Mesenchymal stem cell (in vitro differentiated cells and primary cell): ENCODE data around the gene SLC9A9.
A peak's percentile ranks its signal among the peaks of the same experiment; 100 is the strongest.

Source experiments
- DNase-seq: peaks from one replicate; pipeline ENCODE4 v3.0.0-alpha.2; 2013
- H2AFZ ChIP-seq: one replicate; pipeline ENCODE4 v1.6.1; 2013; ENCODE audit warnings: low read depth, mild to moderate bottlenecking, control low read depth, inconsistent platforms, low read length, moderate library complexity
- H2AK5ac ChIP-seq: 2 replicates; pipeline ENCODE4 v1.6.1; 2013; ENCODE audit warnings: low read length, moderate library complexity, mild to moderate bottlenecking, inconsistent platforms; ENCODE audit not compliant: severe bottlenecking
- H2BK120ac ChIP-seq: one replicate; pipeline ENCODE4 v1.6.1; 2013; ENCODE audit warnings: low read depth, mild to moderate bottlenecking, inconsistent platforms, low read length, moderate library complexity
- H2BK12ac ChIP-seq, 2 experiments: one replicate each; pipeline ENCODE4 v1.6.1; 2013; ENCODE audit warnings: inconsistent platforms in 2 of 2, low read length in 2 of 2, mild to moderate bottlenecking in 2 of 2, moderate library complexity in 2 of 2, control low read depth in 1 of 2
- H2BK15ac ChIP-seq: one replicate; pipeline ENCODE4 v1.6.1; 2013; ENCODE audit warnings: mild to moderate bottlenecking, low read depth, inconsistent platforms; ENCODE audit not compliant: poor library complexity, severe bottlenecking
- H2BK5ac ChIP-seq: 2 replicates; pipeline ENCODE4 v1.6.1; 2013; ENCODE audit warnings: low read depth, mild to moderate bottlenecking, low read length, control low read depth, inconsistent platforms; ENCODE audit not compliant: poor library complexity, severe bottlenecking
- H3K14ac ChIP-seq, 2 experiments: one replicate each; pipeline ENCODE4 v1.6.1; 2013; ENCODE audit warnings: inconsistent platforms in 2 of 2, low read length in 2 of 2, control low read depth in 1 of 2, mild to moderate bottlenecking in 1 of 2, moderate library complexity in 1 of 2
- H3K18ac ChIP-seq, 2 experiments: one replicate each; pipeline ENCODE4 v1.6.1; 2013; ENCODE audit warnings: inconsistent platforms in 2 of 2, low read length in 2 of 2, control low read depth in 1 of 2, low read depth in 1 of 2, mild to moderate bottlenecking in 1 of 2
- H3K23ac ChIP-seq, 2 experiments: one replicate each; pipeline ENCODE4 v1.6.1; 2013; ENCODE audit warnings: inconsistent platforms in 2 of 2, low read length in 2 of 2, mild to moderate bottlenecking in 2 of 2, moderate library complexity in 2 of 2, control low read depth in 1 of 2
- H3K27ac ChIP-seq: 2 replicates; pipeline ENCODE4 v1.5.1; 2013; ENCODE audit warnings: mild to moderate bottlenecking, moderate library complexity, low read length, control low read depth, inconsistent platforms; ENCODE audit not compliant: poor library complexity, severe bottlenecking
- H3K27me3 ChIP-seq, 2 experiments: 2 replicates each; pipeline versions ENCODE4 v1.6.1 to v1.7.0; 2013; ENCODE audit warnings: low read length in 2 of 2, mild to moderate bottlenecking in 2 of 2, moderate library complexity in 2 of 2, control low read depth in 1 of 2, inconsistent platforms in 1 of 2; ENCODE audit not compliant: control insufficient read depth in 1 of 2, insufficient read depth in 1 of 2
- H3K36me3 ChIP-seq, 2 experiments: 2 replicates each; pipeline versions ENCODE4 v1.6.1 to v1.7.0; 2013; ENCODE audit warnings: low read length in 2 of 2, control low read depth in 1 of 2, inconsistent platforms in 1 of 2, low read depth in 1 of 2, mild to moderate bottlenecking in 1 of 2; ENCODE audit not compliant: insufficient read depth in 2 of 2, control insufficient read depth in 1 of 2
- H3K4ac ChIP-seq, 2 experiments: one replicate each; pipeline ENCODE4 v1.6.1; 2013; ENCODE audit warnings: inconsistent platforms in 2 of 2, low read length in 2 of 2, mild to moderate bottlenecking in 2 of 2, moderate library complexity in 2 of 2, control low read depth in 1 of 2, low read depth in 1 of 2
- H3K4me1 ChIP-seq: 2 replicates; pipeline ENCODE4 v1.6.1; 2013; ENCODE audit warnings: low read depth, low read length, control low read depth; ENCODE audit not compliant: control insufficient read depth, insufficient read depth
- H3K4me2 ChIP-seq: 2 replicates; pipeline ENCODE4 v1.6.1; 2013; ENCODE audit warnings: low read length, mild to moderate bottlenecking, inconsistent platforms; ENCODE audit not compliant: poor library complexity, severe bottlenecking
- H3K4me3 ChIP-seq, 2 experiments: 2 replicates each; pipeline versions ENCODE4 v1.5.1 to v1.7.0; 2013; ENCODE audit warnings: low read length in 2 of 2, mild to moderate bottlenecking in 2 of 2, control low read depth in 1 of 2, low read depth in 1 of 2; ENCODE audit not compliant: insufficient read depth in 1 of 2
- H3K79me1 ChIP-seq: replicated peaks from 2 replicates; pipeline ENCODE4 v1.6.1; 2013; ENCODE audit warnings: mild to moderate bottlenecking, control low read depth, low read length, inconsistent platforms; ENCODE audit not compliant: poor library complexity, severe bottlenecking
- H3K9ac ChIP-seq: 2 replicates; pipeline ENCODE4 v1.7.0; 2013; ENCODE audit warnings: mild to moderate bottlenecking, low read length, moderate library complexity
- H3K9me3 ChIP-seq: 2 replicates; pipeline ENCODE4 v1.7.0; 2013; ENCODE audit warnings: mild to moderate bottlenecking, low read length; ENCODE audit not compliant: control insufficient read depth
- H4K8ac ChIP-seq: one replicate; pipeline ENCODE4 v1.6.1; 2013; ENCODE audit warnings: inconsistent platforms, mild to moderate bottlenecking, low read length, moderate library complexity
- H4K91ac ChIP-seq: one replicate; pipeline ENCODE4 v1.6.1; 2013; ENCODE audit warnings: mild to moderate bottlenecking, low read length, inconsistent platforms
- whole genome bisulfite sequencing: methylation state at CpG from one replicate; pipeline ENCODE4 v1.1.7; 2013; ENCODE audit warnings: mixed read lengths; 5-methylcytosine and 5-hydroxymethylcytosine counted together

Gene SLC9A9

GRCh38 chr3:143597774-143598652 lies 250.3 kb downstream of the SLC9A9 start:
- no peak overlapping the region for H3K4me3 ChIP-seq
- H3K14ac ChIP-seq: no peak overlapping the region
- H3K27ac ChIP-seq: no peak overlapping the region
- no peak overlapping the region for H2BK5ac ChIP-seq
- no peak overlapping the region for H3K4ac ChIP-seq
- H3K4me2 ChIP-seq: no peak overlapping the region
- no peak overlapping the region for H2AFZ ChIP-seq
- H3K27me3 ChIP-seq: no peaks in the 10 kb centered on the region
- 98% methylated on average over 17 of the region's 17 CpGs for WGBS
- H2BK15ac ChIP-seq: no peak overlapping the region
- no peak overlapping the region for H4K91ac ChIP-seq
- no peaks in the 10 kb centered on the region for H3K36me3 ChIP-seq
- H2BK12ac ChIP-seq: peak overlapping the region in 1 of 2 experiments; percentile 93
- no peak overlapping the region for H3K23ac ChIP-seq
- no peaks in the 10 kb centered on the region for H3K9me3 ChIP-seq
- H3K18ac ChIP-seq: peak overlapping the region in 1 of 2 experiments; percentile 86
- no peaks in the 10 kb centered on the region for H3K79me1 ChIP-seq
- no peak overlapping the region for H2AK5ac ChIP-seq
- no peak overlapping the region for H2BK120ac ChIP-seq
- no peak for DNase-seq
- H4K8ac ChIP-seq: no peak overlapping the region
- H3K4me1 ChIP-seq: peaks cover 4% of the 10 kb centered on the region
- no peak overlapping the region for H3K9ac ChIP-seq

DNA sequence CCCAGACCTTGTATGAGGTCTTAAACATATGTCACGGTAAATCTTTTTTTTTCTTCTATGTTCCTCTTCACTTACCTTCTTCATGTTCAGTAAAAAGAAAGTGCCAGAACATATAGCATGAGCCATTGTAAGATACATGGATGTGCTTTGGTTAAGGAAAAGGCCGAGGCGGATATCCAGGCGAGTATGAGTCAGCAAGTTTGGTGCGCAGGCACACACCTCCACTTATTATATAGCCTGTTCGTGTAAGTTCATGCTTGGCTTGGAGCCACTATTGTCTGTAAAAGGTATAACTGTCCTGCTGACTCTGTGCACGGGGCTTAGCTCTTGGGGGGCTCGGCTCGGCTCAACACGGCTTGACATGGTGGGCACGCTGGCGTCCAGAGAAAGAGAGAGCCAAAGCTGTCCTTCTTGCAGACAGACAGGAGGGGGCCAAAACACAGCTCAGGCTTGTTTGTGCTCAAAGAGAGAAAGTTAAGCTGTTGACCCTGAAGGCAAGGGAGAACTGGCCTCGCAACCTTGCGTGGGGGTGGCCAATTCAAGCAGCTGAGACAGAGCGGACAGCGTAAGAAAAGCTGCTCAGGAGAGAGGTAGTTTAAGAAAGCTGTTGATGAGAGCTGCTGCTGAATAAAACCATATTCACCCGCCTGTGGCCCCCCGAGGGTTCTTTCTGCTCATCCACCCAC lies 251.2 kb downstream of the SLC9A9 start:
- peak overlapping the region; percentile 81 for H2BK120ac ChIP-seq
- H2BK12ac ChIP-seq: peak overlapping the region; percentile 63 to 93
- H3K27me3 ChIP-seq: no peaks in the 10 kb centered on the region
- H3K18ac ChIP-seq: peak overlapping the region; percentile 13 to 83
- no peaks in the 10 kb centered on the region for H3K79me1 ChIP-seq
- no peak overlapping the region for H2AK5ac ChIP-seq
- no peak overlapping the region for H2AFZ ChIP-seq
- WGBS: 96% methylated on average over 16 of the region's 18 CpGs
- H3K9ac ChIP-seq: no peak overlapping the region
- peak overlapping the region; percentile 27 for H4K8ac ChIP-seq
- H3K23ac ChIP-seq: no peak overlapping the region
- DNase-seq: no peak
- no peaks in the 10 kb centered on the region for H3K9me3 ChIP-seq
- no peak overlapping the region for H3K27ac ChIP-seq
- H3K4me1 ChIP-seq: peaks cover 3% of the 10 kb centered on the region
- H3K36me3 ChIP-seq: no peaks in the 10 kb centered on the region
- H3K4me3 ChIP-seq: no peak overlapping the region
- H2BK15ac ChIP-seq: peak overlapping the region; percentile 77
- no peak overlapping the region for H3K14ac ChIP-seq
- no peak overlapping the region for H2BK5ac ChIP-seq
- H3K4ac ChIP-seq: peak overlapping the region in 1 of 2 experiments; percentile 37
- no peak overlapping the region for H3K4me2 ChIP-seq
- H4K91ac ChIP-seq: peak overlapping the region; percentile 34

GRCh38 chr3:143595456-143596077 lies 252.7 kb downstream of the SLC9A9 start:
- no peak overlapping the region for H2BK15ac ChIP-seq
- no peak overlapping the region for H2AK5ac ChIP-seq
- H2AFZ ChIP-seq: no peak overlapping the region
- H2BK12ac ChIP-seq: peak overlapping the region in 1 of 2 experiments; percentile 28
- no peak overlapping the region for H3K4me3 ChIP-seq
- DNase-seq: no peak
- no peaks in the 10 kb centered on the region for H3K79me1 ChIP-seq
- H4K8ac ChIP-seq: no peak overlapping the region
- no peak overlapping the region for H3K4ac ChIP-seq
- H3K36me3 ChIP-seq: no peaks in the 10 kb centered on the region
- no peak overlapping the region for H3K14ac ChIP-seq
- no peaks in the 10 kb centered on the region for H3K27me3 ChIP-seq
- WGBS: 91% methylated on average over 3 of the region's 3 CpGs
- H3K4me2 ChIP-seq: no peak overlapping the region
- H3K9ac ChIP-seq: no peak overlapping the region
- H3K9me3 ChIP-seq: no peaks in the 10 kb centered on the region
- H2BK120ac ChIP-seq: no peak overlapping the region
- H3K18ac ChIP-seq: peak overlapping the region in 1 of 2 experiments; percentile 29
- H4K91ac ChIP-seq: no peak overlapping the region
- H3K27ac ChIP-seq: no peak overlapping the region
- H3K4me1 ChIP-seq: no peaks in the 10 kb centered on the region
- H3K23ac ChIP-seq: no peak overlapping the region
- no peak overlapping the region for H2BK5ac ChIP-seq

GRCh38 chr3:143594206-143594605 lies 254.1 kb downstream of the SLC9A9 start:
- H2BK15ac ChIP-seq: no peak overlapping the region
- DNase-seq: no peak
- no peak overlapping the region for H2AK5ac ChIP-seq
- no peaks in the 10 kb centered on the region for H3K27me3 ChIP-seq
- no peak overlapping the region for H3K4me2 ChIP-seq
- no peak overlapping the region for H4K8ac ChIP-seq
- H3K9me3 ChIP-seq: no peaks in the 10 kb centered on the region
- H3K79me1 ChIP-seq: no peaks in the 10 kb centered on the region
- H3K4ac ChIP-seq: no peak overlapping the region
- H3K14ac ChIP-seq: no peak overlapping the region
- no peak overlapping the region for H2AFZ ChIP-seq
- no peak overlapping the region for H2BK5ac ChIP-seq
- no peak overlapping the region for H4K91ac ChIP-seq
- no peak overlapping the region for H2BK12ac ChIP-seq
- no peak overlapping the region for H3K4me3 ChIP-seq
- H3K9ac ChIP-seq: no peak overlapping the region
- H3K27ac ChIP-seq: no peak overlapping the region
- no peak overlapping the region for H3K23ac ChIP-seq
- H2BK120ac ChIP-seq: no peak overlapping the region
- H3K4me1 ChIP-seq: no peaks in the 10 kb centered on the region
- no peaks in the 10 kb centered on the region for H3K36me3 ChIP-seq
- WGBS: 50% methylated on average over 1 of the region's 3 CpGs
- no peak overlapping the region for H3K18ac ChIP-seq
